Neural cell (in vitro differentiated cells): ENCODE data around the gene RDH16.

Experiments used
- EP300 ChIP-seq: fragments of 450-650 bp; conservative IDR thresholded peaks from 2 replicates; pipeline ENCODE4 v1.6.1; 2014; ENCODE audit warnings: antibody characterized with exemption, mild to moderate bottlenecking, moderate library complexity; ENCODE audit not compliant: poor library complexity, severe bottlenecking
- EZH2 ChIP-seq: fragments of 200-600, 300-800 bp; shearing (Covaris generic), sonication (generic); IDR thresholded peaks from 2 replicates; pipeline ENCODE4 v1.6.1; 2014; ENCODE audit warnings: antibody characterized with exemption, low read length, borderline replicate concordance, mild to moderate bottlenecking; ENCODE audit not compliant: insufficient read depth, poor library complexity, severe bottlenecking
- MXI1 ChIP-seq: fragments of 450-650 bp; conservative IDR thresholded peaks from 2 replicates; pipeline ENCODE4 v1.6.1; 2014; ENCODE audit warnings: antibody characterized with exemption, mild to moderate bottlenecking; ENCODE audit not compliant: poor library complexity, severe bottlenecking
- RAD21 ChIP-seq: fragments of 450-650 bp; conservative IDR thresholded peaks from 2 replicates; pipeline ENCODE4 v1.6.1; 2014; ENCODE audit warnings: antibody characterized with exemption, mild to moderate bottlenecking, moderate library complexity
- TAF1 ChIP-seq: IDR thresholded peaks from 2 replicates; pipeline ENCODE4 v1.6.1; 2012; ENCODE audit warnings: low read depth
- TF ChIP-seq, protein P1 (sequence below): fragments of 450-650 bp; IDR thresholded peaks from 2 replicates; pipeline ENCODE4 v1.5.1; 2014; ENCODE audit warnings: antibody characterized with exemption, mild to moderate bottlenecking, moderate library complexity; ENCODE audit not compliant: poor library complexity, severe bottlenecking
- TF ChIP-seq, protein P2 (sequence below): IDR thresholded peaks from 2 replicates; pipeline ENCODE4 v1.6.1; 2012; ENCODE audit warnings: borderline replicate concordance

DNA sequence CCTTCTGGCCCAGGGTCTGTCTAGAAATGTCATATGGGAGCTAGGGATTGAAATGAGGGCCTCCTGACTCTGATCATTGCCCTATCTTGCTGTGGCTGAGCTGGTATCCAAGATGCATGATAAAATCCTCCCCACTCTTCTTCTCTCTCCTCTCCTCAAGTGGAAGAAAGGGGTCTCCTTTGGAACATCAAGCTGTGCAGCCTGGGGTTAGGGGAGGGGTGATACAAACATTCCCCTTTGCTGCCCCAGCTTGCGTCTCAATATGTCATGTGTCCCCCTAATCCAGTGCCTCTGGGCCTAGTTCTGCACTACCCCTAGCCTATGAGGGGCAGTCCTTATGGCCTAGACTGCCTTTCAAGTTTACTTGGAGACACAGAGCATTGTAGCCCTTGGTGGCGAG lies 8.5 kb downstream of the RDH16 start:
- TF ChIP-seq, protein P1, sequence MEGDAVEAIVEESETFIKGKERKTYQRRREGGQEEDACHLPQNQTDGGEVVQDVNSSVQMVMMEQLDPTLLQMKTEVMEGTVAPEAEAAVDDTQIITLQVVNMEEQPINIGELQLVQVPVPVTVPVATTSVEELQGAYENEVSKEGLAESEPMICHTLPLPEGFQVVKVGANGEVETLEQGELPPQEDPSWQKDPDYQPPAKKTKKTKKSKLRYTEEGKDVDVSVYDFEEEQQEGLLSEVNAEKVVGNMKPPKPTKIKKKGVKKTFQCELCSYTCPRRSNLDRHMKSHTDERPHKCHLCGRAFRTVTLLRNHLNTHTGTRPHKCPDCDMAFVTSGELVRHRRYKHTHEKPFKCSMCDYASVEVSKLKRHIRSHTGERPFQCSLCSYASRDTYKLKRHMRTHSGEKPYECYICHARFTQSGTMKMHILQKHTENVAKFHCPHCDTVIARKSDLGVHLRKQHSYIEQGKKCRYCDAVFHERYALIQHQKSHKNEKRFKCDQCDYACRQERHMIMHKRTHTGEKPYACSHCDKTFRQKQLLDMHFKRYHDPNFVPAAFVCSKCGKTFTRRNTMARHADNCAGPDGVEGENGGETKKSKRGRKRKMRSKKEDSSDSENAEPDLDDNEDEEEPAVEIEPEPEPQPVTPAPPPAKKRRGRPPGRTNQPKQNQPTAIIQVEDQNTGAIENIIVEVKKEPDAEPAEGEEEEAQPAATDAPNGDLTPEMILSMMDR, result no peak
- TF ChIP-seq EP300 (no peak), RAD21 (no peak), EZH2 (no peak), MXI1 (no peak), TAF1 (no peak)
- TF ChIP-seq, protein P2, sequence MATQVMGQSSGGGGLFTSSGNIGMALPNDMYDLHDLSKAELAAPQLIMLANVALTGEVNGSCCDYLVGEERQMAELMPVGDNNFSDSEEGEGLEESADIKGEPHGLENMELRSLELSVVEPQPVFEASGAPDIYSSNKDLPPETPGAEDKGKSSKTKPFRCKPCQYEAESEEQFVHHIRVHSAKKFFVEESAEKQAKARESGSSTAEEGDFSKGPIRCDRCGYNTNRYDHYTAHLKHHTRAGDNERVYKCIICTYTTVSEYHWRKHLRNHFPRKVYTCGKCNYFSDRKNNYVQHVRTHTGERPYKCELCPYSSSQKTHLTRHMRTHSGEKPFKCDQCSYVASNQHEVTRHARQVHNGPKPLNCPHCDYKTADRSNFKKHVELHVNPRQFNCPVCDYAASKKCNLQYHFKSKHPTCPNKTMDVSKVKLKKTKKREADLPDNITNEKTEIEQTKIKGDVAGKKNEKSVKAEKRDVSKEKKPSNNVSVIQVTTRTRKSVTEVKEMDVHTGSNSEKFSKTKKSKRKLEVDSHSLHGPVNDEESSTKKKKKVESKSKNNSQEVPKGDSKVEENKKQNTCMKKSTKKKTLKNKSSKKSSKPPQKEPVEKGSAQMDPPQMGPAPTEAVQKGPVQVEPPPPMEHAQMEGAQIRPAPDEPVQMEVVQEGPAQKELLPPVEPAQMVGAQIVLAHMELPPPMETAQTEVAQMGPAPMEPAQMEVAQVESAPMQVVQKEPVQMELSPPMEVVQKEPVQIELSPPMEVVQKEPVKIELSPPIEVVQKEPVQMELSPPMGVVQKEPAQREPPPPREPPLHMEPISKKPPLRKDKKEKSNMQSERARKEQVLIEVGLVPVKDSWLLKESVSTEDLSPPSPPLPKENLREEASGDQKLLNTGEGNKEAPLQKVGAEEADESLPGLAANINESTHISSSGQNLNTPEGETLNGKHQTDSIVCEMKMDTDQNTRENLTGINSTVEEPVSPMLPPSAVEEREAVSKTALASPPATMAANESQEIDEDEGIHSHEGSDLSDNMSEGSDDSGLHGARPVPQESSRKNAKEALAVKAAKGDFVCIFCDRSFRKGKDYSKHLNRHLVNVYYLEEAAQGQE, result no peak
